ENCODE data around the gene LPAR1. TPM values are rescaled to one million over a fixed set of nuclear protein-coding genes. Genes with fewer than 3 reads are reported as not detected.

The LPAR1 gene
- total RNA-seq, 6 donors from 2014 or later, result 9.3 to 28.7 (median 15.6) TPM

DNA sequence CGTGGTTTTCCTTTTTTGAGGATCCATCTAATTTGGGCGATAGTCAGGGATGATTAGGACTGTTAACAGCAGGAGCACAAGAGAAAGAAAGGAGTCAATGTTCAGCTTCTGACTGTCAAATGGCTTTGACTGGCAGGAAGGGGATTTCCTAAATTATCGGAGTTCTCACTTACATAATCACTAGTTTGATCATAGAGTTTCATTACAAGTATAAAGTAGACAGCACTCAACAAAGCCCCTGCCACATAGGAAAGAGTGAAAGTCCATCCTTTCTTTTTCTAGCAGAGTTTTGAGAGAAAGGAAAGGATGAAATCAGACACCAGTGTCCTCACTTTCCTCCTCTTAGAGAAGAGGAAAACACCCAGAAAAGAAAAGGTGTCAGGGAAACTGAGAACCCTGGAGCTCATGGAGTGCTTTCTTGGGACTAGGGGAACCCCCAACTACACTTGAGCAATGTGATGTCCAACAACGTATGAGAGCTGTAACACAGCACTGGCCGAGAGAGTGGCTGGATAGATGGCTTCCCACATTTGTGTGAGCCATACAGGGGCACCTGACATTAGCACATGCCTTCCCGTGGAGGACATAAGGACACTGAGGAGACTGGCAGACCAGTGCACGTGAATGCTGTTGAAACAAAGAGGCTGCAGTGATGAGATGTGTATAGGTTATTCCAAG lies 26.0 kb upstream of the LPAR1 start:
- TF ChIP-seq POLR2A (IDR thresholded peaks at IDR 0.05) (no peak), POLR2AphosphoS5 (IDR thresholded peaks at IDR 0.05) (no peak), EP300 (IDR thresholded peaks at IDR 0.05) (no peak)
- TF ChIP-seq, protein P1, sequence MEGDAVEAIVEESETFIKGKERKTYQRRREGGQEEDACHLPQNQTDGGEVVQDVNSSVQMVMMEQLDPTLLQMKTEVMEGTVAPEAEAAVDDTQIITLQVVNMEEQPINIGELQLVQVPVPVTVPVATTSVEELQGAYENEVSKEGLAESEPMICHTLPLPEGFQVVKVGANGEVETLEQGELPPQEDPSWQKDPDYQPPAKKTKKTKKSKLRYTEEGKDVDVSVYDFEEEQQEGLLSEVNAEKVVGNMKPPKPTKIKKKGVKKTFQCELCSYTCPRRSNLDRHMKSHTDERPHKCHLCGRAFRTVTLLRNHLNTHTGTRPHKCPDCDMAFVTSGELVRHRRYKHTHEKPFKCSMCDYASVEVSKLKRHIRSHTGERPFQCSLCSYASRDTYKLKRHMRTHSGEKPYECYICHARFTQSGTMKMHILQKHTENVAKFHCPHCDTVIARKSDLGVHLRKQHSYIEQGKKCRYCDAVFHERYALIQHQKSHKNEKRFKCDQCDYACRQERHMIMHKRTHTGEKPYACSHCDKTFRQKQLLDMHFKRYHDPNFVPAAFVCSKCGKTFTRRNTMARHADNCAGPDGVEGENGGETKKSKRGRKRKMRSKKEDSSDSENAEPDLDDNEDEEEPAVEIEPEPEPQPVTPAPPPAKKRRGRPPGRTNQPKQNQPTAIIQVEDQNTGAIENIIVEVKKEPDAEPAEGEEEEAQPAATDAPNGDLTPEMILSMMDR (IDR thresholded peaks at IDR 0.05), result no peak
- DNase-seq, result no peak
- Histone ChIP-seq H3K27ac (no peak overlapping the region), H3K9me3 (no peaks in the 10 kb centered on the region), H3K36me3 (no peaks in the 10 kb centered on the region), H3K4me3 (no peak overlapping the region), H3K4me1 (peaks cover 0 to 3% (median 0%) of the 10 kb centered on the region in 4 donors), H3K27me3 (no peaks in the 10 kb centered on the region)
- 66 to 79% methylated on average over 7 of the region's 7 CpGs for WGBS, 2 donors
- no peak for ATAC-seq (ENCODE audit: low FRiP score in 2 of 2)

DNA sequence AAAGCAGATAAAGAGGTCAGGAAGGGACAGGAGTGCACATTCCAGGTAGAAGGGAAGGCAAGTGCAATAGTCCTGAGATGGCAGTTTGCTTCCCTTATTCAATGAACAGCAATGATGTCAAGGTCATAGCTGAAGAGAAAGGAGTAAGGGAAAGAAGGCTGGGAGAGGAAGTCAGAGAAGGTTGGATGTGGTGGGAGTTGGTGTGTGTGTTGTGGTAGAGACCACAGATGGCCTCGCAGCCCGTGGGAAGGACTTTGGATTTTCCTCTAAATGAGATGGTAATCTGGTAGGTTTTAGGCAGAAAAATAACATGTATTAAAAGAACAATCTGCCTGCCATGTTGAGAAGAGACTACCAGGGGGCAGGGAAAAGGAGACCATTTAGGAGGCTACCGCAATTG lies 25.1 kb upstream of the LPAR1 start:
- no peaks in the 10 kb centered on the region for H3K27me3 ChIP-seq
- H3K27ac ChIP-seq, result no peak overlapping the region
- ATAC-seq (ENCODE audit: low FRiP score in 2 of 2) (no peak), DNase-seq (no peak)
- H3K4me1 ChIP-seq, result peaks cover 0 to 3% (median 0%) of the 10 kb centered on the region in 4 donors
- H3K36me3 ChIP-seq, result no peaks in the 10 kb centered on the region
- TF ChIP-seq POLR2A (IDR thresholded peaks at IDR 0.05), result no peak
- no peak for TF ChIP-seq POLR2AphosphoS5 (IDR thresholded peaks at IDR 0.05)
- no peak for TF ChIP-seq EP300 (IDR thresholded peaks at IDR 0.05)
- TF ChIP-seq, protein P1 (IDR thresholded peaks at IDR 0.05), result no peak
- no peak overlapping the region for H3K4me3 ChIP-seq
- no peaks in the 10 kb centered on the region for H3K9me3 ChIP-seq
- 74 to 86% methylated on average over 3 of the region's 3 CpGs for WGBS, 2 donors

DNA sequence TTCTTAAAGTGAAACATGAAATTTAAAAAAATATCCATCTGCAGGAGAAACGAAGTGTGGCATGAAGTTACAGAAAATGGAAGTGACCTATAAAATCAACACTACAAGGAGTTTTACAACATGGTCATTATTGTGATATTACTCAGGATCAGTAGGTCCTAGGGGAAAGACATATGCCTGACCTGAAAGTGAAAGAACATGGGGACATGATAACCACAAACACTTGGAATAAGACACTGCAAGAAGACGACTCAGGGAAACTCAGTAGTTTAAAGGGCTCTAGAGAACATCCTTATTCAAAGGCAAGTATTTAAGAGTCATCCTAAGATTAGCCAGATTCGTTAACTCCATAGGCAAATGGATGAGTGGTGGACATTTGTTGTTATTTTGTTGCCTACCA lies 19.9 kb upstream of the LPAR1 start:
- 82 to 84% methylated on average over 3 of the region's 3 CpGs for WGBS, 2 donors
- H3K4me1 ChIP-seq, result no peaks in the 10 kb centered on the region
- no peaks in the 10 kb centered on the region for H3K9me3 ChIP-seq
- H3K27me3 ChIP-seq, result no peaks in the 10 kb centered on the region
- H3K27ac ChIP-seq, result no peak overlapping the region
- DNase-seq, result no peak
- TF ChIP-seq EP300 (IDR thresholded peaks at IDR 0.05) (no peak), POLR2AphosphoS5 (IDR thresholded peaks at IDR 0.05) (no peak), POLR2A (IDR thresholded peaks at IDR 0.05) (no peak)
- TF ChIP-seq, protein P1 (IDR thresholded peaks at IDR 0.05), result no peak
- no peak overlapping the region for H3K4me3 ChIP-seq
- no peaks in the 10 kb centered on the region for H3K36me3 ChIP-seq
- no peak for ATAC-seq (ENCODE audit: low FRiP score in 2 of 2)

DNA sequence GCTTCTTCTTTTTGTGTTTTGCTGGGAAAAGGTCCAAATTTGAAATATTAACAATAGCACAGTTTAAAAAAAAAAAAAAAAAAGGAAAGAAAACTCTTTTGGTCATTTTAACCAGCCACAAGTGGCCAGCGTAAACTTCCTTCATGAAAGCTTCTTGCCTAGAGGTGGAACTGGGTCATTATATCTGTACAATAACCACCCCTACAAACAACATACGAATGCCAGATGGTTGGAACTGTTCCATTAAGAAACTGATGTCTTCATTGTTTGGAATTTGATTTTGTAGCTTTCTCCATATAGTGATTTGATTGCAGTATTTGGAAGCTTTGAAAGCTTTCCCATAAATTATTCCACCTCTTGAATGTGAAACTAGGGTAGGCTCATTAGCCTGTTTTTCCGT lies 18.3 kb upstream of the LPAR1 start:
- Histone ChIP-seq H3K9me3 (no peaks in the 10 kb centered on the region), H3K4me1 (no peaks in the 10 kb centered on the region), H3K27me3 (no peaks in the 10 kb centered on the region), H3K36me3 (no peaks in the 10 kb centered on the region), H3K4me3 (no peak overlapping the region), H3K27ac (no peak overlapping the region)
- DNase-seq (no peak), ATAC-seq (ENCODE audit: low FRiP score in 2 of 2) (no peak)
- TF ChIP-seq EP300 (IDR thresholded peaks at IDR 0.05), result no peak
- no peak for TF ChIP-seq POLR2A (IDR thresholded peaks at IDR 0.05)
- TF ChIP-seq, protein P1 (IDR thresholded peaks at IDR 0.05), result no peak
- no peak for TF ChIP-seq POLR2AphosphoS5 (IDR thresholded peaks at IDR 0.05)
- WGBS, 2 donors, result 59 to 64% methylated on average over 3 of the region's 3 CpGs

DNA sequence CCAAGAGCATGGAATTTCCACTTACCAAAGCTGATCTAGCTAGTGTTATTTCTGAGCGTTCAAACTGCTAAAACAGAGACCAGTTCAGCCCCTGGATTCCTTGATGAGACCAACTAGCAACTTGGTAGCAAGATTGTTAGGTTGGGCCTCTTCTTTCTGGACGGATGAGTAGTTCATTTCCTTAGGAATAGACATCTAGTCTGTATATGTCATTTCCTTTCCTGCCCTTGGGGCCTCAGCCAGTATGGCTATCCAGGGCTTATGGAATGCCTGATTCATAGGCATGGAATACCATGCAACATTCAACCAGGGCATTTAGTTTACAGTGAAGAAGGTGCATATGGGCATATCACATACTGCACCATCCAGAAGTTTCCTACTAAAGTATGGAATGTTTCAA lies 14.5 kb upstream of the LPAR1 start:
- H3K36me3 ChIP-seq, result no peaks in the 10 kb centered on the region
- H3K9me3 ChIP-seq, result no peaks in the 10 kb centered on the region
- ATAC-seq (ENCODE audit: low FRiP score in 2 of 2) (no peak), DNase-seq (no peak)
- TF ChIP-seq, protein P1 (IDR thresholded peaks at IDR 0.05), result no peak
- no peak for TF ChIP-seq POLR2A (IDR thresholded peaks at IDR 0.05)
- no peak for TF ChIP-seq EP300 (IDR thresholded peaks at IDR 0.05)
- no peak for TF ChIP-seq POLR2AphosphoS5 (IDR thresholded peaks at IDR 0.05)
- H3K4me3 ChIP-seq, result no peak overlapping the region
- no peaks in the 10 kb centered on the region for H3K27me3 ChIP-seq
- H3K4me1 ChIP-seq, result no peaks in the 10 kb centered on the region
- 75 to 83% methylated on average over 2 of the region's 2 CpGs for WGBS, 2 donors
- H3K27ac ChIP-seq, result no peak overlapping the region
